GM12878 (cell line): ENCODE measurements around the gene LETMD1.

Experiments used
- CEBPB ChIP-seq, 2 experiments: fragments of 150-350 bp in 1 of 2; IDR thresholded peaks; 2 replicates each; pipeline ENCODE4 v1.6.1; 2012 to 2014; ENCODE audit warnings: low read depth in 2 of 2, low read length in 2 of 2, borderline replicate concordance in 1 of 2, inconsistent platforms in 1 of 2
- CHD2 ChIP-seq: IDR thresholded peaks from 2 replicates; pipeline ENCODE4 v1.6.1; 2011; ENCODE audit warnings: low read depth, low read length, improper control_type of control experiment, borderline replicate concordance
- EGR1 ChIP-seq, 2 experiments: IDR thresholded peaks; 1 replicate in 1 of 2; 2 replicates in 1 of 2; pipeline ENCODE4 v1.6.1; 2011 to 2012; ENCODE audit warnings: low read depth in 2 of 2, low read length in 2 of 2, borderline replicate concordance in 1 of 2, mild to moderate bottlenecking in 1 of 2, moderate library complexity in 1 of 2
- FOXK2 ChIP-seq: fragments of 450-650 bp; IDR thresholded peaks from 2 replicates; pipeline ENCODE4 v1.6.1; 2017; ENCODE audit warnings: mild to moderate bottlenecking, moderate library complexity
- GABPA ChIP-seq: IDR thresholded peaks from 2 replicates; pipeline ENCODE4 v1.6.1; 2014; ENCODE audit warnings: antibody characterized with exemption, low read depth, mild to moderate bottlenecking, inconsistent platforms
- HDAC2 ChIP-seq: fragments of 200-600 bp; sonication (generic); IDR thresholded peaks from 2 replicates; pipeline ENCODE4 v1.6.1; 2017
- SUZ12 ChIP-seq: fragments of 200-600 bp; sonication (generic); IDR thresholded peaks from one replicate; pipeline ENCODE4 v1.6.1; 2018; ENCODE audit warnings: antibody characterized with exemption, mild to moderate bottlenecking; ENCODE audit not compliant: unreplicated experiment
- YY1 ChIP-seq: IDR thresholded peaks from 2 replicates; pipeline ENCODE4 v1.6.1; 2011; ENCODE audit warnings: low read depth, mild to moderate bottlenecking, low read length
- ZNF274 ChIP-seq: IDR thresholded peaks from one replicate; pipeline ENCODE4 v1.8.0; 2011; ENCODE audit not compliant: insufficient read length, insufficient read depth
- TF ChIP-seq, protein P1 (sequence below): IDR thresholded peaks from 2 replicates; pipeline ENCODE4 v1.6.1; 2012; ENCODE audit warnings: low read depth, low read length, improper control_type of control experiment
- TF ChIP-seq, protein P2 (sequence below), 3 experiments: IDR thresholded peaks in 2 of 3; conservative IDR thresholded peaks in 1 of 3; 2 replicates each; pipeline ENCODE4 v1.5.1; 2011; ENCODE audit warnings: low read depth in 3 of 3, low read length in 3 of 3, mild to moderate bottlenecking in 3 of 3, control low read depth in 2 of 3, moderate library complexity in 2 of 3, inconsistent platforms in 1 of 3, mixed read lengths in 1 of 3; ENCODE audit not compliant: control insufficient read depth in 2 of 3, insufficient read depth in 1 of 3; ENCODE audit errors: extremely low read depth in 1 of 3
- TF ChIP-seq, protein P3 (sequence below): fragments of 450-650 bp; IDR thresholded peaks from 2 replicates; pipeline ENCODE4 v1.6.1; 2016; ENCODE audit warnings: mild to moderate bottlenecking
- TF ChIP-seq, protein P4 (sequence below): IDR thresholded peaks from 2 replicates; pipeline ENCODE4 v1.6.1; 2012; ENCODE audit warnings: low read depth, low read length, improper control_type of control experiment

DNA sequence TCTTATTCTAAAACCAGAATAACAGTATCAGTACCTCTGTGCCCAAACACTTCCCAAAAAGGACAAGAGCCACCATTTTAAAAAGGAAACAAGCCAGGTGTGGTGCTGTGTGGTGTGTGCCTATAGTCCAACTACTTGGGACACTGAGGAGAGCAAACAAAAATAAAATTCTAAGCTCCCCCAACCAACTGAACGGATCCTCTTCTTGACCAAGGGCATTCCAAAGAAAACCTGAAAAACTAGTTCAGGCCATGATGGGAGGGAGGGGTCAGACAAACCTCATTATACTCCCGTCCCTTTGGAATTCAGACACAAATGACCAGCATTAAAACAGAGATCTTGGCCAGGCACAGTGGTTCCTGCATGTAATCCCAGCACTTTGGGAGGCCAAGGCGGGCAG, 42.5 kb upstream of the LETMD1 start:
- TF ChIP-seq, protein P1, sequence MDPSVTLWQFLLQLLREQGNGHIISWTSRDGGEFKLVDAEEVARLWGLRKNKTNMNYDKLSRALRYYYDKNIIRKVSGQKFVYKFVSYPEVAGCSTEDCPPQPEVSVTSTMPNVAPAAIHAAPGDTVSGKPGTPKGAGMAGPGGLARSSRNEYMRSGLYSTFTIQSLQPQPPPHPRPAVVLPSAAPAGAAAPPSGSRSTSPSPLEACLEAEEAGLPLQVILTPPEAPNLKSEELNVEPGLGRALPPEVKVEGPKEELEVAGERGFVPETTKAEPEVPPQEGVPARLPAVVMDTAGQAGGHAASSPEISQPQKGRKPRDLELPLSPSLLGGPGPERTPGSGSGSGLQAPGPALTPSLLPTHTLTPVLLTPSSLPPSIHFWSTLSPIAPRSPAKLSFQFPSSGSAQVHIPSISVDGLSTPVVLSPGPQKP, result no peak
- TF ChIP-seq, protein P2, sequence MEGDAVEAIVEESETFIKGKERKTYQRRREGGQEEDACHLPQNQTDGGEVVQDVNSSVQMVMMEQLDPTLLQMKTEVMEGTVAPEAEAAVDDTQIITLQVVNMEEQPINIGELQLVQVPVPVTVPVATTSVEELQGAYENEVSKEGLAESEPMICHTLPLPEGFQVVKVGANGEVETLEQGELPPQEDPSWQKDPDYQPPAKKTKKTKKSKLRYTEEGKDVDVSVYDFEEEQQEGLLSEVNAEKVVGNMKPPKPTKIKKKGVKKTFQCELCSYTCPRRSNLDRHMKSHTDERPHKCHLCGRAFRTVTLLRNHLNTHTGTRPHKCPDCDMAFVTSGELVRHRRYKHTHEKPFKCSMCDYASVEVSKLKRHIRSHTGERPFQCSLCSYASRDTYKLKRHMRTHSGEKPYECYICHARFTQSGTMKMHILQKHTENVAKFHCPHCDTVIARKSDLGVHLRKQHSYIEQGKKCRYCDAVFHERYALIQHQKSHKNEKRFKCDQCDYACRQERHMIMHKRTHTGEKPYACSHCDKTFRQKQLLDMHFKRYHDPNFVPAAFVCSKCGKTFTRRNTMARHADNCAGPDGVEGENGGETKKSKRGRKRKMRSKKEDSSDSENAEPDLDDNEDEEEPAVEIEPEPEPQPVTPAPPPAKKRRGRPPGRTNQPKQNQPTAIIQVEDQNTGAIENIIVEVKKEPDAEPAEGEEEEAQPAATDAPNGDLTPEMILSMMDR (IDR thresholded peaks at IDR 0.05 in 2 of 3, conservative IDR thresholded peaks at IDR 0.05 in 1 of 3; ENCODE audit: control insufficient read depth in 2 of 3, extremely low read depth in 1 of 3, insufficient read depth in 1 of 3, low read depth in 3 of 3, low read length in 3 of 3), result no peak
- TF ChIP-seq CHD2 (no peak), GABPA (no peak), HDAC2 (no peak), SUZ12 (no peak), YY1 (no peak), CEBPB (IDR thresholded peaks at IDR 0.05; ENCODE audit: borderline replicate concordance in 1 of 2, low read depth in 2 of 2, low read length in 2 of 2) (no peak), FOXK2 (no peak), ZNF274 (no peak), EGR1 (IDR thresholded peaks at IDR 0.05; ENCODE audit: borderline replicate concordance in 1 of 2, low read depth in 2 of 2, low read length in 2 of 2) (no peak)
- TF ChIP-seq, protein P3, sequence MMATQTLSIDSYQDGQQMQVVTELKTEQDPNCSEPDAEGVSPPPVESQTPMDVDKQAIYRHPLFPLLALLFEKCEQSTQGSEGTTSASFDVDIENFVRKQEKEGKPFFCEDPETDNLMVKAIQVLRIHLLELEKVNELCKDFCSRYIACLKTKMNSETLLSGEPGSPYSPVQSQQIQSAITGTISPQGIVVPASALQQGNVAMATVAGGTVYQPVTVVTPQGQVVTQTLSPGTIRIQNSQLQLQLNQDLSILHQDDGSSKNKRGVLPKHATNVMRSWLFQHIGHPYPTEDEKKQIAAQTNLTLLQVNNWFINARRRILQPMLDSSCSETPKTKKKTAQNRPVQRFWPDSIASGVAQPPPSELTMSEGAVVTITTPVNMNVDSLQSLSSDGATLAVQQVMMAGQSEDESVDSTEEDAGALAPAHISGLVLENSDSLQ, result no peak
- TF ChIP-seq, protein P4, sequence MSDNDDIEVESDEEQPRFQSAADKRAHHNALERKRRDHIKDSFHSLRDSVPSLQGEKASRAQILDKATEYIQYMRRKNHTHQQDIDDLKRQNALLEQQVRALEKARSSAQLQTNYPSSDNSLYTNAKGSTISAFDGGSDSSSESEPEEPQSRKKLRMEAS, result no peak
